Dermis microvascular lymphatic vessel endothelial cell (primary cell): Measurements from ENCODE around the gene YIPF7. TPM values are rescaled to one million over a fixed set of nuclear protein-coding genes. Genes with fewer than 3 reads are reported as not detected.

Source experiments
- DNase-seq, 2 donors: peaks; one replicate each; pipeline versions ENCODE4 v3.0.0 to v3.0.0-alpha.2; 2010; ENCODE audit warnings: low read depth in 2 of 2
- total RNA-seq: library from RNA; depleted of rRNA; stranded (reverse); fragments of >200 nt; gene quantifications from 2 replicates; pipeline ENCODE4 v1.2.1, GENCODE V29; 2014

Gene YIPF7
- total RNA-seq, 1 donor from 2014 or later, result not detected

GRCh38 chr4:44623676-44624075 is 27.7 kb downstream of the YIPF7 start:
- DNase-seq, result no peak

- no peak for DNase-seq
Measured at GRCh38 chr4:44616621-44617020, 34.8 kb downstream of the YIPF7 start.

- DNase-seq, result no peak
Measured at GRCh38 chr4:44583393-44583792, 68.0 kb downstream of the YIPF7 start.

- no peak for DNase-seq
Measured at GRCh38 chr4:44580231-44580630, 71.2 kb downstream of the YIPF7 start.

GRCh38 chr4:44578954-44579353 is 72.5 kb downstream of the YIPF7 start:
- no peak for DNase-seq

Other genes with a start within 250 kb of the YIPF7 start
- 0.13 TPM in 2 replicates for gene KCTD8, start 202.8 kb downstream of the YIPF7 start, total RNA-seq
- gene GUF1, start 26.8 kb upstream of the YIPF7 start, total RNA-seq, result 6.9 and 8.6 TPM in 2 replicates
- gene GNPDA2, start 74.9 kb upstream of the YIPF7 start, total RNA-seq, result 15.4 and 18.5 TPM in 2 replicates